Right atrium auricular region (tissue), 2 donors: ENCODE results near the gene COL8A2. TPM values are rescaled to one million over a fixed set of nuclear protein-coding genes. Genes with fewer than 3 reads are reported as not detected.

Experiments
- DNase-seq: peaks from one replicate; pipeline ENCODE4 v3.0.0-alpha.2; 2019; ENCODE audit warnings: low spot score
- H3K27ac ChIP-seq, 2 donors: fragments of 200-600 bp; sonication (generic); 1 replicate in 1 of 2; 2 replicates in 1 of 2; pipeline ENCODE4 v1.5.1; 2016 to 2019
- H3K27me3 ChIP-seq, 2 donors: fragments of 200-600 bp; sonication (generic); one replicate each; pipeline versions ENCODE4 v1.5.1 to v1.6.0; 2017 to 2019
- H3K36me3 ChIP-seq: fragments of 200-600 bp; sonication (generic); one replicate; pipeline ENCODE4 v1.5.1; 2016
- H3K4me1 ChIP-seq, 2 donors: fragments of 200-600 bp; sonication (generic); one replicate each; pipeline versions ENCODE4 v1.5.1 to v1.6.0; 2017 to 2019
- H3K4me3 ChIP-seq, 2 donors: fragments of 200-600 bp; sonication (generic); 1 replicate in 1 of 2; 2 replicates in 1 of 2; pipeline ENCODE4 v1.5.1; 2017 to 2019; ENCODE audit warnings: mild to moderate bottlenecking in 1 of 2, moderate library complexity in 1 of 2
- H3K9me3 ChIP-seq, 2 donors: fragments of 200-600 bp; sonication (generic); one replicate each; pipeline ENCODE4 v1.5.1; 2019
- total RNA-seq, 2 donors: library from RNA; depleted of rRNA; stranded (reverse); fragments of >200 nt; gene quantifications; one replicate each; pipeline ENCODE4 v1.1.0, GENCODE V29; 2016
- TF ChIP-seq, protein P1 (sequence below), 2 donors: fragments of 200-600 bp; sonication (generic); IDR thresholded peaks; one replicate each; pipeline ENCODE4 v1.5.1; 2019; ENCODE audit warnings: antibody characterized with exemption in 2 of 2

COL8A2 gene
- total RNA-seq, 2 donors from 2014 or later, result 3.5 to 4.5 TPM

DNA sequence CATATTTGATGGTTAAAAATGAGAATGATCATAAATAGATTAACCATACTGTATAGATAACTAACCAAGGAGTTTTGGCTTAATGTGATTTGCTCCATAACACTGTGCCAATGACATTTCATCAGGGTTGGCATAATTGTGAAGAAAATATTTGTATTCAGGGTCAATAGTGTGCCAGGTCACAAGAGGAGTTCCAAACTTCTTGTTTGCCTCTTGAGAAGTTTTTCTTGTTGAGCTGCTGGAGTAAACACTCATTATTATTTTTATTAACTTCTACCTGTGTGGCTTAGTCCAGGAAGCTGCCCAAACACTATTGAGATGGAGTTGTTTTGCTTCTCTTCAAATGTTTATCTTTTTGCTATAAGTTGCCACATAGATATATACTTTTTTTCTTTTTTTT lies 38.4 kb upstream of the COL8A2 start:
- Histone ChIP-seq H3K27me3 (no peaks in the 10 kb centered on the region), H3K9me3 (no peaks in the 10 kb centered on the region), H3K27ac (peak overlapping the region; percentile 98 to 100), H3K4me1 (peaks cover 0 to 96% of the 10 kb centered on the region in 2 donors), H3K36me3 (no peaks in the 10 kb centered on the region), H3K4me3 (no peak overlapping the region)
- no peak for DNase-seq
- TF ChIP-seq, protein P1, sequence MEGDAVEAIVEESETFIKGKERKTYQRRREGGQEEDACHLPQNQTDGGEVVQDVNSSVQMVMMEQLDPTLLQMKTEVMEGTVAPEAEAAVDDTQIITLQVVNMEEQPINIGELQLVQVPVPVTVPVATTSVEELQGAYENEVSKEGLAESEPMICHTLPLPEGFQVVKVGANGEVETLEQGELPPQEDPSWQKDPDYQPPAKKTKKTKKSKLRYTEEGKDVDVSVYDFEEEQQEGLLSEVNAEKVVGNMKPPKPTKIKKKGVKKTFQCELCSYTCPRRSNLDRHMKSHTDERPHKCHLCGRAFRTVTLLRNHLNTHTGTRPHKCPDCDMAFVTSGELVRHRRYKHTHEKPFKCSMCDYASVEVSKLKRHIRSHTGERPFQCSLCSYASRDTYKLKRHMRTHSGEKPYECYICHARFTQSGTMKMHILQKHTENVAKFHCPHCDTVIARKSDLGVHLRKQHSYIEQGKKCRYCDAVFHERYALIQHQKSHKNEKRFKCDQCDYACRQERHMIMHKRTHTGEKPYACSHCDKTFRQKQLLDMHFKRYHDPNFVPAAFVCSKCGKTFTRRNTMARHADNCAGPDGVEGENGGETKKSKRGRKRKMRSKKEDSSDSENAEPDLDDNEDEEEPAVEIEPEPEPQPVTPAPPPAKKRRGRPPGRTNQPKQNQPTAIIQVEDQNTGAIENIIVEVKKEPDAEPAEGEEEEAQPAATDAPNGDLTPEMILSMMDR (IDR thresholded peaks at IDR 0.05), result no peak

DNA sequence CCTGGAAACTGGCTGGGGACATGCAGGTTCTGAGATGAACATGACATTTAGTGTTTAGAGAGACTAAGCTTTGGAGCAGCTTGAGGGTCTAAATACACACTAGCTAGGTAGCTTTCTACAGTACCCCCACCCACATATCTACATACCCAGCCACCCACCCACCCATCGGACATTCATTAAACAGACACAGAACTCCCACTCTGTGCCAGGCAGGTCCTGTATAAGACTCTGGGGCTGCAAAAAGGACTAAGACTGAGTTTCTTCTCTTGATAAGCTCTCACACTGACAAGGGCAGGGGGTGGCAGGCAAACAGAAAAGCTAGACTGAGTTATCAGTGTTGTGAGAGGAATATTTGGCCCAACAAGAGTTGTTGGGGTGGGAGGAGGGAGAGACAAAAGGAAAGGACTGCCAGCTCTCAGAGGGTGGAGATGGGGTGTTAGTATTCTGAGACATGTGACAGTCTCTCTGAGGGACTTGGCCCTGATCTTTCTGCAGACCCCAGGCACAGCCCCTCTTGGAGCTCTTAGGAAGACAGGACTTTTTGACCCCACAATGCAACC lies 37.7 kb upstream of the COL8A2 start:
- TF ChIP-seq, protein P1 (IDR thresholded peaks at IDR 0.05), result no peak
- no peak for DNase-seq
- H3K27ac ChIP-seq, result peak overlapping the region; percentile 98 to 100
- H3K36me3 ChIP-seq, result no peaks in the 10 kb centered on the region
- H3K9me3 ChIP-seq, result no peaks in the 10 kb centered on the region
- no peaks in the 10 kb centered on the region for H3K27me3 ChIP-seq
- no peak overlapping the region for H3K4me3 ChIP-seq
- peaks cover 0 to 96% of the 10 kb centered on the region in 2 donors for H3K4me1 ChIP-seq

DNA sequence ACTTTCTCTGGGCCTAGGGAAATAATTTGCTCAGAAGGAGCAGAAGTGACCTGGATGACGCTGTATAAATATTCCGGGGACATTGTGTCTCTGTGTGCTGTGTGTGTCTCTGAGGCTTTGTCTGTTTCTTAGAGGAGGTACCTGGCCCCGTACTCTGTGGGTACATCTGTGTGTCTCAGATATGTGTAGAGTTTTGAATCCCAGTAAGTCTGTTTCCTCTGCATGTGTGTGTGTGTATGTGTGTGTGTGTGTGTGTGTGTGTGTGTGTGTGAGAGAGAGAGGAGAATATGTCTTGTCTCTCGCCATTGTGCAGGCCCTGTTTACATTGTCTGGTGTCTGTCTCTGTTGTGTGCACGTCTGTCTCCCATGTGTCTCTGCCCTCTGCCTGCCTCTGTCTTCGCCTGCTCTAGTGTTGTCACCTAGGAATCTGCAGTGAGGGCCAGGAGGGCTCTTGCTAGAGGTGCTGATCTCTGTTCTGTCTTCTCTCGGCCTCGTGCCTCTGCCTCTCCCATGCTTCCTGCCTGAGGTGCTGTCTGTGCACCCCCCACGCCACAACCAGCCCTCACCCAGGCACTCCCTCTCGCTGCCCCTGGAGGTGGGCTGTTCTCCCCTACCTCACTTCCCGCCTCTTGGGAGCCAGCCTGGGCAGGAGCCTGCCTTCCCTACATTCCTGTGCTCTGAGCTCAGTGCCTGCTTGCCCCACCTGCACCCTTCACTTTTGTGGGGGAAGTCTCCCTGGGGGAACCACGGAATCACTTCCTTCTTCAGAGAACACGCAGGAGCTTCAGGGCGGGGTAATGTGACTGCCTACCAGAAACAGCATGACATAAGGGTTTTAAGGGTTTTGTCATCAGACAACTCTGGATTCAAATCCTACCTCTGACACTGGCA lies 36.9 kb upstream of the COL8A2 start:
- no peaks in the 10 kb centered on the region for H3K36me3 ChIP-seq
- peak overlapping the region; percentile 28 to 46 for H3K4me3 ChIP-seq
- TF ChIP-seq, protein P1 (IDR thresholded peaks at IDR 0.05), result no peak
- peaks cover 0 to 92% of the 10 kb centered on the region in 2 donors for H3K4me1 ChIP-seq
- no peaks in the 10 kb centered on the region for H3K27me3 ChIP-seq
- peak overlapping the region; percentile 98 to 100 for H3K27ac ChIP-seq
- H3K9me3 ChIP-seq, result no peaks in the 10 kb centered on the region
- no peak for DNase-seq

GRCh38 chr1:36160949-36161485 lies 36.0 kb upstream of the COL8A2 start:
- peaks cover 0 to 83% of the 10 kb centered on the region in 2 donors for H3K4me1 ChIP-seq
- H3K27ac ChIP-seq, result peak overlapping the region; percentile 98 to 100
- peak; percentile 79 for DNase-seq
- no peaks in the 10 kb centered on the region for H3K27me3 ChIP-seq
- H3K4me3 ChIP-seq, result peak overlapping the region; percentile 28 to 46
- no peaks in the 10 kb centered on the region for H3K36me3 ChIP-seq
- H3K9me3 ChIP-seq, result no peaks in the 10 kb centered on the region
- TF ChIP-seq, protein P1 (IDR thresholded peaks at IDR 0.05), result peak in 1 of 2 donors; percentile 64

- Histone ChIP-seq H3K4me3 (peak overlapping the region; percentile 28 to 46), H3K36me3 (no peaks in the 10 kb centered on the region), H3K27me3 (no peaks in the 10 kb centered on the region), H3K4me1 (peaks cover 0 to 78% of the 10 kb centered on the region in 2 donors), H3K27ac (peak overlapping the region; percentile 98 to 100), H3K9me3 (no peaks in the 10 kb centered on the region)
- DNase-seq, result no peak
- TF ChIP-seq, protein P1 (IDR thresholded peaks at IDR 0.05), result no peak
Observed at GRCh38 chr1:36160388-36160948, 35.4 kb upstream of the COL8A2 start.
